Neural cell (in vitro differentiated cells): ENCODE data around the gene SMIM14.

Experiments
- CTCF ChIP-seq: fragments of 450-650 bp; IDR thresholded peaks from 2 replicates; pipeline ENCODE4 v1.5.1; 2014; ENCODE audit warnings: antibody characterized with exemption, mild to moderate bottlenecking, moderate library complexity; ENCODE audit not compliant: poor library complexity, severe bottlenecking
- EP300 ChIP-seq: fragments of 450-650 bp; conservative IDR thresholded peaks from 2 replicates; pipeline ENCODE4 v1.6.1; 2014; ENCODE audit warnings: antibody characterized with exemption, mild to moderate bottlenecking, moderate library complexity; ENCODE audit not compliant: poor library complexity, severe bottlenecking
- EZH2 ChIP-seq: fragments of 200-600, 300-800 bp; shearing (Covaris generic), sonication (generic); IDR thresholded peaks from 2 replicates; pipeline ENCODE4 v1.6.1; 2014; ENCODE audit warnings: antibody characterized with exemption, low read length, borderline replicate concordance, mild to moderate bottlenecking; ENCODE audit not compliant: insufficient read depth, poor library complexity, severe bottlenecking
- MXI1 ChIP-seq: fragments of 450-650 bp; conservative IDR thresholded peaks from 2 replicates; pipeline ENCODE4 v1.6.1; 2014; ENCODE audit warnings: antibody characterized with exemption, mild to moderate bottlenecking; ENCODE audit not compliant: poor library complexity, severe bottlenecking
- POLR2AphosphoS5 ChIP-seq: IDR thresholded peaks from 2 replicates; pipeline ENCODE4 v1.6.1; 2012
- RAD21 ChIP-seq: fragments of 450-650 bp; conservative IDR thresholded peaks from 2 replicates; pipeline ENCODE4 v1.6.1; 2014; ENCODE audit warnings: antibody characterized with exemption, mild to moderate bottlenecking, moderate library complexity
- REST ChIP-seq: IDR thresholded peaks from 2 replicates; pipeline ENCODE4 v1.6.1; 2012; ENCODE audit warnings: borderline replicate concordance
- TAF1 ChIP-seq: IDR thresholded peaks from 2 replicates; pipeline ENCODE4 v1.6.1; 2012; ENCODE audit warnings: low read depth

GRCh38 chr4:39542611-39543012 is 96.1 kb downstream of the SMIM14 start:
- no peak for TF ChIP-seq CTCF
- TF ChIP-seq REST: no peak
- TF ChIP-seq EZH2: no peak
- TF ChIP-seq POLR2AphosphoS5: no peak
- no peak for TF ChIP-seq EP300
- TF ChIP-seq RAD21: no peak
- TF ChIP-seq TAF1: no peak
- no peak for TF ChIP-seq MXI1
